ENCODE data around the gene CDIPT. TPM values are rescaled to one million over a fixed set of nuclear protein-coding genes. Genes with fewer than 3 reads are reported as not detected.

Gene CDIPT
- total RNA-seq, 2 experiments from 2014 or later: 30.2 to 35.4 TPM

DNA sequence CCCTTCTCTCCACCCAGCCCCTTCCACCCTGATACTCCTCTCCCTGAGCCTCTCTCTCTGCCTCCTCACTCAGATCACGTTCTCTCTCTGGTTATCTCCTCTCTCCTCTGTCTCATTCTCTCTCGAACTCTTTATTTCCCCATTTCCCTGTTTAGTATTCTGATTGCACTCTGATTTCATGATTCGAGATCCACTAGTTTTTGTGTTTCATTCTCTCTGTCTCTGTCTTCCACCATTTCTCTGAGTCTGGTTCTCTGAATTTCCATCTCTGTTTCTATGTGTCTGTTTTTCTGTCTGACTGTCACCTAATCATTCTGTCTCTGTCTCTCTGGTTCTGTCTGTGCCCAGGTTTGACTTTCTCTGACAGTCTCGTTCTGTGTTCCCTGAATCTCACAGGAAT, 34.3 kb upstream of the CDIPT start:
- H3K4me3 Mint-ChIP-seq: no peak overlapping the region
- ATAC-seq (no peak), DNase-seq (no peak)
- TF ChIP-seq, protein P1, sequence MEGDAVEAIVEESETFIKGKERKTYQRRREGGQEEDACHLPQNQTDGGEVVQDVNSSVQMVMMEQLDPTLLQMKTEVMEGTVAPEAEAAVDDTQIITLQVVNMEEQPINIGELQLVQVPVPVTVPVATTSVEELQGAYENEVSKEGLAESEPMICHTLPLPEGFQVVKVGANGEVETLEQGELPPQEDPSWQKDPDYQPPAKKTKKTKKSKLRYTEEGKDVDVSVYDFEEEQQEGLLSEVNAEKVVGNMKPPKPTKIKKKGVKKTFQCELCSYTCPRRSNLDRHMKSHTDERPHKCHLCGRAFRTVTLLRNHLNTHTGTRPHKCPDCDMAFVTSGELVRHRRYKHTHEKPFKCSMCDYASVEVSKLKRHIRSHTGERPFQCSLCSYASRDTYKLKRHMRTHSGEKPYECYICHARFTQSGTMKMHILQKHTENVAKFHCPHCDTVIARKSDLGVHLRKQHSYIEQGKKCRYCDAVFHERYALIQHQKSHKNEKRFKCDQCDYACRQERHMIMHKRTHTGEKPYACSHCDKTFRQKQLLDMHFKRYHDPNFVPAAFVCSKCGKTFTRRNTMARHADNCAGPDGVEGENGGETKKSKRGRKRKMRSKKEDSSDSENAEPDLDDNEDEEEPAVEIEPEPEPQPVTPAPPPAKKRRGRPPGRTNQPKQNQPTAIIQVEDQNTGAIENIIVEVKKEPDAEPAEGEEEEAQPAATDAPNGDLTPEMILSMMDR (IDR thresholded peaks at IDR 0.05): no peak
- no peaks in the 10 kb centered on the region for H3K9me3 Mint-ChIP-seq
- no peaks in the 10 kb centered on the region for H3K36me3 Mint-ChIP-seq (ENCODE audit: low read depth)
- ChIA-PET POLR2A (interaction anchor here (0.5 kb wide), 1 partner anchor 29 kb away, joined by 3 read pairs; the partner anchor contains the start of gene KCTD13), CTCF (no interaction called here)
- H3K27me3 Mint-ChIP-seq: peaks cover 23% of the 10 kb centered on the region
- intact Hi-C loops (cut with micrococcal nuclease): no loop called here
- H3K4me1 Mint-ChIP-seq (ENCODE audit: low read depth): peaks cover 8% of the 10 kb centered on the region
- no peak overlapping the region for H3K27ac Mint-ChIP-seq

DNA sequence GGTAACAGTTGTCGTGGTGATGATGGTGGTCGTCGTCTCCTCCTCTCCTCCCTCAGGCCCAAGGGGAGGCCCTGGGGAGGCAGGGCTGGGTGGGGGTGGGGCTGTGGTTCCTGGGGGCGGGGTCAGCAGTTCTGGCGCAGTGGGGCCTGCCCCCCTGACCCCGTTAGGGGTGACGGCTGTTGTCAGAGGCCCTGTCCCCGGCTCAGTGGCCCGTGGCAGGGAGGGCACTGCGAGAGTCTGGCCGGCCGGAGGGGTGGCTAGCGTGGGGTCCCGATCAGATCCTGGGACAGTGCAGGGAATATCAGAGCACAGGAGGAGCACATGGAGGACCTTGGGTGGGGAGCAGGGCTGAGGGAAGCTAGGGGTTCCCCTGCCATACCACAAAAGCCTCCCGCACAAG, 33.8 kb upstream of the CDIPT start:
- ChIA-PET POLR2A (no interaction called here), CTCF (no interaction called here)
- no peaks in the 10 kb centered on the region for H3K9me3 Mint-ChIP-seq
- peaks cover 7% of the 10 kb centered on the region for H3K4me1 Mint-ChIP-seq (ENCODE audit: low read depth)
- no peak for ATAC-seq
- no peaks in the 10 kb centered on the region for H3K36me3 Mint-ChIP-seq (ENCODE audit: low read depth)
- DNase-seq: no peak
- TF ChIP-seq, protein P1 (IDR thresholded peaks at IDR 0.05): no peak
- intact Hi-C loops (cut with micrococcal nuclease): no loop called here
- no peak overlapping the region for H3K4me3 Mint-ChIP-seq
- peaks cover 23% of the 10 kb centered on the region for H3K27me3 Mint-ChIP-seq
- no peak overlapping the region for H3K27ac Mint-ChIP-seq

DNA sequence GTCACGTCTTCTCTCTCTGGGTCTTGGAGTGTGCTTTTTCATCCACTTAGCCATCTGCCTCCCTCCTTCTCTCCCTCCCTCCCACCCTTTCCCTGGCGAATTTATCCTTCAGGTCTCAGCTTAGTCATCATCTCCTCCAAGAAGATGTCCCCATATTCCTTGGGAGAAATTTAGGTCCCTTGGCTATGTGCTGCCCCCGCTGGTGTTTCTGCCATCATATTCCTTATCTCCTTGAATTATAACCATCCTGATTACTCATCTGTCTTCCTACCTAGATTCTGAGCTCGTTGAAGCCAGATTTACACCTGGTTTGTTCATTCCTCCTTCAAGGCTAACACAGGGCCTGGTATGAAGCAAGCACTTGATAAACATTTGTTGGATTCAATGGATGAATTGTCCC, 31.3 kb upstream of the CDIPT start:
- ChIA-PET CTCF (no interaction called here), POLR2A (interaction anchor here (2.0 kb wide), 1 partner anchor 31 kb away, joined by 6 read pairs; the partner anchor contains the start of gene KCTD13)
- Mint-ChIP-seq H3K27ac (no peak overlapping the region), H3K36me3 (ENCODE audit: low read depth) (no peaks in the 10 kb centered on the region), H3K4me3 (no peak overlapping the region), H3K27me3 (peaks cover 23% of the 10 kb centered on the region), H3K9me3 (no peaks in the 10 kb centered on the region), H3K4me1 (ENCODE audit: low read depth) (no peaks in the 10 kb centered on the region)
- TF ChIP-seq, protein P1 (IDR thresholded peaks at IDR 0.05): no peak
- intact Hi-C loops (cut with micrococcal nuclease): no loop called here
- DNase-seq (no peak), ATAC-seq (no peak)

DNA sequence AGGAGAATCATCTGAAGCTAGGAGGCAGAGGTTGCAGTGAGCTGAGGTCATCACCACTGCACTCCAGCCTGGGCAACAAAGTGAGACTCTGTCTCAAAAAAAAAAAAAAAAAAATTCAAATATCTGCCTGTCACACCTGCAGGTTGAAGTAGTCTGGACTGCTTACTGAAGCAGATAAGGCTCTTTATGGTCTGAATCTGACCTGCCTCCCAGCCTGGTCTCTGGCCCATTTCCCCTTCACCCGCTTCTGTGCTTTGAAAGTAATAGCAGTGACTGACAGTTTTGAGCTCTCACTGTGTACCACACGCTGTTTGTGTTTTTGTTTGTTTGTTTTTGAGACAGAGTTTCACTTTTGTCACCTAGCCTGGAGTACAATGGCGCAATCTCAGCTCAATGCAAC, 30.5 kb upstream of the CDIPT start:
- ChIA-PET POLR2A (interaction anchor here (2.0 kb wide), 1 partner anchor 32 kb away, joined by 6 read pairs; the partner anchor contains the start of gene KCTD13), CTCF (no interaction called here)
- ATAC-seq (no peak), DNase-seq (no peak)
- Mint-ChIP-seq H3K27ac (no peak overlapping the region), H3K4me3 (no peak overlapping the region), H3K27me3 (peaks cover 20% of the 10 kb centered on the region), H3K9me3 (no peaks in the 10 kb centered on the region), H3K4me1 (ENCODE audit: low read depth) (no peaks in the 10 kb centered on the region), H3K36me3 (ENCODE audit: low read depth) (no peaks in the 10 kb centered on the region)
- intact Hi-C loops (cut with micrococcal nuclease): no loop called here
- TF ChIP-seq, protein P1 (IDR thresholded peaks at IDR 0.05): no peak

DNA sequence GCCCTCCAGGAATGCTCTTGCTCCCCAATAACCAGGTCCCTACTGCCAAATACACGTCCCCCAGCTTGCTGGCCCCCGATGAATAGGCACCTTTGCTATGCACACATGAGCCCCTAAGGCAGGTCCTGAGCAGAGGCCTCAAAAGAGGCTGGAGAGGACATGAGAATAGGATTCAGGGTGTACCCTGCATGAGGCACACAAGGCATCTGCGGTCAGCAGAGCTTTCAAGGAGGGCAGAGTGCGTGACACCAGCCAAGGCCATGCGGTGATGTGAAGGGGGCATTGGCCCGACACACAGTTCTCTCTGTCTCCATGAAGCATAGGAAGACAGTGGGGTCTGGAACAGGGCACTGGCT, 29.4 kb upstream of the CDIPT start:
- no peak for DNase-seq
- H3K36me3 Mint-ChIP-seq (ENCODE audit: low read depth): no peaks in the 10 kb centered on the region
- no peak overlapping the region for H3K27ac Mint-ChIP-seq
- no peak overlapping the region for H3K4me3 Mint-ChIP-seq
- no peaks in the 10 kb centered on the region for H3K9me3 Mint-ChIP-seq
- peaks cover 10% of the 10 kb centered on the region for H3K27me3 Mint-ChIP-seq
- ATAC-seq: no peak
- ChIA-PET POLR2A (interaction anchor here (0.6 kb wide), 1 partner anchor 23 kb away, joined by 3 read pairs; no protein-coding TSS in a partner anchor), CTCF (no interaction called here)
- no peaks in the 10 kb centered on the region for H3K4me1 Mint-ChIP-seq (ENCODE audit: low read depth)
- TF ChIP-seq, protein P1 (IDR thresholded peaks at IDR 0.05): no peak
- intact Hi-C loops (cut with micrococcal nuclease): no loop called here
